Left forelimb (tissue), 1 donor: ENCODE data around the gene CHST11.
"Not testable (repeated sequence)": the region's sequence is repeated elsewhere in the genome, so short reads cannot be mapped to it uniquely, and the experiment has no call there.

Source experiments
- DNase-seq: peaks from one replicate; pipeline ENCODE4 v3.0.0-alpha.2; 2018; ENCODE audit warnings: low spot score

CHST11 gene

GRCh38 chr12:104741497-104742367 is 285.0 kb downstream of the CHST11 start:
- DNase-seq = no peak

GRCh38 chr12:104742551-104743201 is 285.9 kb downstream of the CHST11 start:
- DNase-seq = peak; percentile 72

GRCh38 chr12:104743202-104743580 is 286.4 kb downstream of the CHST11 start:
- DNase-seq = no peak

GRCh38 chr12:104743753-104744548 is 287.2 kb downstream of the CHST11 start:
- DNase-seq = not testable (repeated sequence)

GRCh38 chr12:104746467-104747088 is 289.8 kb downstream of the CHST11 start:
- peak; percentile 34 for DNase-seq

- no peak for DNase-seq
Observed at GRCh38 chr12:104747330-104747729, 290.6 kb downstream of the CHST11 start.

- DNase-seq = peak; percentile 20
Observed at GRCh38 chr12:104747955-104748354, 291.2 kb downstream of the CHST11 start.

GRCh38 chr12:104748356-104748755 is 291.6 kb downstream of the CHST11 start:
- DNase-seq = peak; percentile 25

- DNase-seq = peak; percentile 40
Observed at GRCh38 chr12:104748790-104749189, 292.0 kb downstream of the CHST11 start.

GRCh38 chr12:104749545-104749944 is 292.8 kb downstream of the CHST11 start:
- DNase-seq = peak; percentile 18

- peak; percentile 30 for DNase-seq
Observed at GRCh38 chr12:104750061-104750460, 293.3 kb downstream of the CHST11 start.

- no peak for DNase-seq
Observed at GRCh38 chr12:104751120-104751519, 294.4 kb downstream of the CHST11 start.

- no peak for DNase-seq
Observed at GRCh38 chr12:104751594-104751993, 294.8 kb downstream of the CHST11 start.

GRCh38 chr12:104752016-104752415 is 295.3 kb downstream of the CHST11 start:
- DNase-seq = no peak

GRCh38 chr12:104752881-104753280 is 296.1 kb downstream of the CHST11 start:
- DNase-seq = no peak

GRCh38 chr12:104756901-104757300 is 300.2 kb downstream of the CHST11 start:
- no peak for DNase-seq

- DNase-seq = no peak
Observed at GRCh38 chr12:104758771-104759170, 302.0 kb downstream of the CHST11 start.

- no peak for DNase-seq
Observed at GRCh38 chr12:104761091-104761490, 304.3 kb downstream of the CHST11 start.

GRCh38 chr12:104761611-104762010 is 304.9 kb downstream of the CHST11 start:
- DNase-seq = no peak

GRCh38 chr12:104763168-104763805 is 306.5 kb downstream of the CHST11 start:
- DNase-seq = no peak
